ENCODE results near the gene UAP1L1.

GRCh38 chr9:137080260-137081122, 3.2 kb downstream of the UAP1L1 start:
- TF ChIP-seq CTCF (IDR thresholded peaks at IDR 0.05) (no peak), POLR2AphosphoS5 (IDR thresholded peaks at IDR 0.05) (no peak)

Data from breast epithelium (tissue), 3 donors.